Activated CD4-positive, alpha-beta memory T cell treated with anti-CD3 and anti-CD28 coated beads for 36 hours (primary cell): ENCODE results near the gene KRTAP1-5. TPM values are rescaled to one million over a fixed set of nuclear protein-coding genes. Genes with fewer than 3 reads are reported as not detected.
"Not testable (repeated sequence)": the region's sequence is repeated elsewhere in the genome, so short reads cannot be mapped to it uniquely, and the experiment has no call there.

Source experiments
- CTCF ChIA-PET: fragments of 350-600 bp; sonication (Branson Sonifier 250); formaldehyde crosslinking; loops from one replicate; lab custom pipeline; 2021; ENCODE audit warnings: antibody characterized with exemption, inconsistent platforms; lab: Charles Lee
- POLR2A ChIA-PET: fragments of 350-600 bp; sonication (Branson Sonifier 250); formaldehyde crosslinking; loops from one replicate; lab custom pipeline; 2021; ENCODE audit warnings: antibody characterized with exemption; lab: Charles Lee
- DNase-seq: peaks from one replicate; pipeline ENCODE4 v3.0.0-alpha.2; 2020
- H3K27ac Mint-ChIP-seq: one replicate; pipeline ENCODE4 v1.8.0; 2021; ENCODE audit warnings: mixed read lengths
- H3K27me3 Mint-ChIP-seq: one replicate; pipeline ENCODE4 v1.8.0; 2021; ENCODE audit warnings: mixed read lengths
- H3K36me3 Mint-ChIP-seq: one replicate; pipeline ENCODE4 v1.8.0; 2021; ENCODE audit warnings: mixed read lengths
- H3K4me1 Mint-ChIP-seq: one replicate; pipeline ENCODE4 v1.8.0; 2021; ENCODE audit warnings: low read depth, mixed read lengths
- H3K4me3 Mint-ChIP-seq: one replicate; pipeline ENCODE4 v1.8.0; 2021; ENCODE audit warnings: mild to moderate bottlenecking, mixed read lengths
- H3K9me3 Mint-ChIP-seq: one replicate; pipeline ENCODE4 v1.8.0; 2021; ENCODE audit warnings: mixed read lengths
- intact Hi-C: fragments of 100-400 bp; cut with micrococcal nuclease; formaldehyde crosslinking; loops from one replicate; pipeline ENCODE4 v1.15.1; 2023
- total RNA-seq, 2 experiments: library from RNA; stranded (reverse); gene quantifications; one replicate each; pipeline ENCODE4 v1.2.3, GENCODE V29; 2021

The KRTAP1-5 gene
- total RNA-seq, 2 experiments from 2014 or later: not detected

- H3K9me3 Mint-ChIP-seq: no peaks in the 10 kb centered on the region
- no peak overlapping the region for H3K27ac Mint-ChIP-seq
- CTCF ChIA-PET: no interaction called here
- no peaks in the 10 kb centered on the region for H3K4me1 Mint-ChIP-seq
- H3K36me3 Mint-ChIP-seq: no peaks in the 10 kb centered on the region
- POLR2A ChIA-PET: no interaction called here
- intact Hi-C loops: no loop called here
- DNase-seq: no peak
- no peak overlapping the region for H3K4me3 Mint-ChIP-seq
- no peaks in the 10 kb centered on the region for H3K27me3 Mint-ChIP-seq
Observed at GRCh38 chr17:41012326-41013120, 14.5 kb downstream of the KRTAP1-5 start.

DNA sequence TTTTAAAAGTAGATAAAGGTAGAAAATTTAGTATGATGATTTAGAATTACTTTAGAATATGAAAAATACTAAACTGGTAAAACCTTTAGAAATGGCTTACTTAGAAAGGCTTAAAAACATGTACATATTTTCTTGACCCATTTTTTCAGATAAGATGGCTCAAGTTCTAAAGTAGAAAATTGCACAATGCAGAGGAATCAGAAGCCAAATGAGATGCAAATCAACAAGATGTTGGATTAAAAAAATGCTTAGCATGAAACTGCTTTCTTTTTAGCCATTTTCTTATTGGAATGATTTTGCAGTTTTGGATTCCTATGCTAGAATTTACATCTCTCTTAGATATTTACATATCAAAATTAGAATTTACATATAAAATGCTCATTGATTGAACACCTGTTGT is 16.6 kb downstream of the KRTAP1-5 start:
- H3K4me3 Mint-ChIP-seq: no peak overlapping the region
- H3K27ac Mint-ChIP-seq: no peak overlapping the region
- no peaks in the 10 kb centered on the region for H3K4me1 Mint-ChIP-seq
- intact Hi-C loops: no loop called here
- no peaks in the 10 kb centered on the region for H3K27me3 Mint-ChIP-seq
- ChIA-PET POLR2A (no interaction called here), CTCF (no interaction called here)
- no peaks in the 10 kb centered on the region for H3K9me3 Mint-ChIP-seq
- H3K36me3 Mint-ChIP-seq: no peaks in the 10 kb centered on the region
- no peak for DNase-seq

DNA sequence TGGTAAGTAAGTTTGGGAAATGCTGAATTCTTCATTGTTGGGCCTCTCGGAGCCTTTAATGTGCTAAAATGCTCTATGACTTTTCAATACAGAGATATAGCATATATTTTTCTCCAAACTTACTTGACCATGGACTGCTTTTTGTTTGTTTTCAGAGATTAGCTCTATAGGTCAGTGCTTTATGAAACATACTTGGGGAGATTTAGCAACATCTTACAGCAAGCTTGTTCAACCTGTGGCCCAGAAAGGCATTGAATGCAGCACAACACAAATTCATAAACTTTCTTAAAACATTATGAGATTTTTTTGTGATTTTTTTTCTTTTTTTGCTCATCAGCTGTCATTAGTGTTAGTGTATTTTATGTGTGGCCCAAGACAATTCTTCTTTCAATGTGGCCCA is 17.1 kb downstream of the KRTAP1-5 start:
- no peak for DNase-seq
- H3K27me3 Mint-ChIP-seq: no peaks in the 10 kb centered on the region
- POLR2A ChIA-PET: no interaction called here
- H3K4me3 Mint-ChIP-seq: no peak overlapping the region
- H3K27ac Mint-ChIP-seq: no peak overlapping the region
- intact Hi-C loops: no loop called here
- H3K9me3 Mint-ChIP-seq: no peaks in the 10 kb centered on the region
- CTCF ChIA-PET: no interaction called here
- H3K36me3 Mint-ChIP-seq: no peaks in the 10 kb centered on the region
- H3K4me1 Mint-ChIP-seq: no peaks in the 10 kb centered on the region

DNA sequence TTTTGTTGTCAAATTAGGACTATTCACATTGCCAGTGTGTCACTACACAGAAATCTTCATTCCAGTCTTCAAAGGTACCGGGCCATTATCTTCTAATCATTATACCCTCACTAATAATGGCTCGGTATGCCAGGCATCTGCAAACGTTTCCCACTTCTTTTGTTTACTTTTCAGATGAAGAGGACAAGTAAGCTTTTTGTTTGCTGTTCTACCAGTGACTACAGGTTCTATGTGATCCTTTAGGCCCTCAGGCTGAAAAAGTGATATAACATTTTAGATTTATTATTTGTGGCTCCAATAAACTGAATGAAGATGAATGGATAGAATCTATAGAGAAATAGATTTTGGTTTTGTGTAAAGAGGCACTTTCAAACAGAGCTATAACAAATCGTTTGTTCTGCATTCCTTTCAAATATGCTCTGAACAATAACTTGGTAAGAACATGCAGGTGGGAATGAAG is 17.7 kb downstream of the KRTAP1-5 start:
- H3K27me3 Mint-ChIP-seq: no peaks in the 10 kb centered on the region
- no peaks in the 10 kb centered on the region for H3K4me1 Mint-ChIP-seq
- CTCF ChIA-PET: no interaction called here
- no peak overlapping the region for H3K4me3 Mint-ChIP-seq
- POLR2A ChIA-PET: no interaction called here
- H3K36me3 Mint-ChIP-seq: no peaks in the 10 kb centered on the region
- intact Hi-C loops: no loop called here
- no peak for DNase-seq
- H3K9me3 Mint-ChIP-seq: no peaks in the 10 kb centered on the region
- no peak overlapping the region for H3K27ac Mint-ChIP-seq

DNA sequence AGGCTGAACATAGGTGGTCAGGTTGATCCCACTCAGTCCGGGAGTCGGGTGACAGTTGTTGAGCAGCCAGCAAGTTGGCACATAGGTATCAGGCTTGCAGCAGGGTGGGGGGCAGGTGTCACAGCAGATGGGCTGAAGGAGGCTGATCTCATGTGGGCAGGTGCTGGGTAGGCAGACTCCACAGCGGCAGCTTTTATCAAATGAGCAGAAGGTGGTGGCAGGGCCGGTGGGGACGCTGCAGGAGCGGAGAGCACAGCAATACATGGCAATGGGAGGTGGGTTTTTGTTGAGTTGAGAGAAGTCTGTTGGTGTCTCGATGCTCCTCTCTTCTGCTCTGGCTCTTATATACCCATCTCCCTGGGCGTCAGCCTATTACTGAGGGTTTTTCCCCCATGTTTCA is 18.2 kb downstream of the KRTAP1-5 start, which contains the start of gene KRTAP3-1:
KRTAP3-1 (minus strand) TSS at position 318 of the 400 bp plus-strand sequence; CDS start at position 264, 54 bp downstream.
- no peaks in the 10 kb centered on the region for H3K4me1 Mint-ChIP-seq

DNA sequence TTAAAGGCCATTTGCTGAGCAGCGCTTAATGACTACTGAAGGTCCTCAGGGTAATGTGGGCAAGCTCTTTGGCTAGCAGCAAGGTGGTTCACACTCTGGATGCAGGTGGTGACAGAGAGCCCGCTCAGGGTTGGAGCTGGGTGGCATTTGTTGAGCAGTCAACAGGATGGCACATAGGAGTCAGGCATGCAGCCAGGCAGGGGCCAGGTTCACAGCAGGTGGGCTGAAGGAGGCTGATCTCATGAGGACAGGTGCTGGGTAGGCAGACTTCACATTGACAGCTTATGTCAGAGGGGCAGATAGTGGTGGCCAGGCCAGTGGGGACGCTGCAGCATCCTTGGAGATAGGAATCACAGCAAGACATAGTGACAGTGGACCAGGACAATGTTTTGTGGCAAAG is 22.6 kb downstream of the KRTAP1-5 start:
- POLR2A ChIA-PET: no interaction called here
- CTCF ChIA-PET: no interaction called here
- H3K27ac Mint-ChIP-seq: no peak overlapping the region

More for the DNA sequence above, 18.2 kb downstream of the KRTAP1-5 start, which contains the start of gene KRTAP3-1:
- H3K4me3 Mint-ChIP-seq: no peak within 1 kb of the TSS
- DNase-seq: no peak
- ChIA-PET CTCF (no interaction called here), POLR2A (no interaction called here)
- no peaks in the 10 kb centered on the region for H3K9me3 Mint-ChIP-seq
- no peaks in the 10 kb centered on the region for H3K27me3 Mint-ChIP-seq
- no peak within 1 kb of the TSS for H3K27ac Mint-ChIP-seq
- intact Hi-C loops: no loop called here
- no peaks in the 10 kb centered on the region for H3K36me3 Mint-ChIP-seq

GRCh38 chr17:41003926-41004325 is 23.1 kb downstream of the KRTAP1-5 start:
- Mint-ChIP-seq H3K27me3 (peaks cover 4% of the 10 kb centered on the region), H3K4me3 (no peak overlapping the region), H3K9me3 (no peaks in the 10 kb centered on the region), H3K36me3 (no peaks in the 10 kb centered on the region), H3K27ac (no peak overlapping the region), H3K4me1 (no peaks in the 10 kb centered on the region)
- intact Hi-C loops: no loop called here
- POLR2A ChIA-PET: no interaction called here
- DNase-seq: no peak
- CTCF ChIA-PET: no interaction called here

More for the DNA sequence above, 22.6 kb downstream of the KRTAP1-5 start:
- Mint-ChIP-seq H3K4me1 (no peaks in the 10 kb centered on the region), H3K9me3 (no peaks in the 10 kb centered on the region), H3K27me3 (peaks cover 3% of the 10 kb centered on the region), H3K36me3 (no peaks in the 10 kb centered on the region), H3K4me3 (no peak overlapping the region)
- no peak for DNase-seq
- intact Hi-C loops: no loop called here

DNA sequence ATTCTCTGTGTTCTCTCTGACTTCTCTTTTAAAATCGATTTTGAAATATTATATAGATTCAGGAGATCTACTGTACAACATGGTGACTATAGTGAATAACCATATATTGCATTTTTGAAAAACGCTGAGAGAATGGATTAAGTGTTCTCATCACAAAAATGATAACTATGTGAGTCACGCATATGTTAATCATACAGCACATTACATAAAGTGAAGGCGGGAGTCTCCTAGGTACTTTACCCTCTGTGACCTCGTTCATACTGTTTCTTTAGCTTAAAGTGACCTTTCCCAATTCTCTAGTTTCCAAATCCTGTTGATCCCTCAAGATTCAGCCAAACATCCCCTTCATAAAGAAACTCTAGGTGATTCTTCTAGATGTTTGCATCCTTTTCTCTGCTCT is 24.2 kb downstream of the KRTAP1-5 start:
- no peaks in the 10 kb centered on the region for H3K9me3 Mint-ChIP-seq
- POLR2A ChIA-PET: no interaction called here
- H3K36me3 Mint-ChIP-seq: no peaks in the 10 kb centered on the region
- intact Hi-C loops: no loop called here
- peaks cover 4% of the 10 kb centered on the region for H3K27me3 Mint-ChIP-seq
- DNase-seq: no peak
- CTCF ChIA-PET: no interaction called here
- no peak overlapping the region for H3K4me3 Mint-ChIP-seq
- H3K27ac Mint-ChIP-seq: no peak overlapping the region
- no peaks in the 10 kb centered on the region for H3K4me1 Mint-ChIP-seq

DNA sequence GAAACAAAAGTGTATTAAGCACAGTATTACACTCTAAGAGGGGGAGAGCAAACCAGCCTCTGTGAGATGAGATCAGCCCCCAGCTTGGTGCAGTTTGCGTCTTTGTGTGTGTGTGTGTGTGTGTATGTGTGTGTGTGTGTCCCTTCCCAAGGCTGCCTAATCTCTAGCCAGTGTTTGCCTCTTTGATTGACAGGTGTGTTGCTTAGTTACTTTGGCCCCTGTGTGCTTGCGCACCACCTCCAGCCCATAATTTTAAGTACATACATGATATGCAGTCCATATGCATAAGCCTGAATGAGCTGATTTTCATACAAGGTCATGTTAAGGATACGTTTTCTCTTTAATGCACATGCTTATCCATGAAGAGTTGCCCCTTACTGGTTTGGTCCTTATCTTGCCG is 25.2 kb downstream of the KRTAP1-5 start:
- no peak overlapping the region for H3K4me3 Mint-ChIP-seq
- no peaks in the 10 kb centered on the region for H3K4me1 Mint-ChIP-seq
- intact Hi-C loops: no loop called here
- ChIA-PET POLR2A (no interaction called here), CTCF (no interaction called here)
- H3K9me3 Mint-ChIP-seq: no peaks in the 10 kb centered on the region
- DNase-seq: no peak
- H3K27ac Mint-ChIP-seq: no peak overlapping the region
- H3K27me3 Mint-ChIP-seq: peaks cover 12% of the 10 kb centered on the region
- no peaks in the 10 kb centered on the region for H3K36me3 Mint-ChIP-seq

DNA sequence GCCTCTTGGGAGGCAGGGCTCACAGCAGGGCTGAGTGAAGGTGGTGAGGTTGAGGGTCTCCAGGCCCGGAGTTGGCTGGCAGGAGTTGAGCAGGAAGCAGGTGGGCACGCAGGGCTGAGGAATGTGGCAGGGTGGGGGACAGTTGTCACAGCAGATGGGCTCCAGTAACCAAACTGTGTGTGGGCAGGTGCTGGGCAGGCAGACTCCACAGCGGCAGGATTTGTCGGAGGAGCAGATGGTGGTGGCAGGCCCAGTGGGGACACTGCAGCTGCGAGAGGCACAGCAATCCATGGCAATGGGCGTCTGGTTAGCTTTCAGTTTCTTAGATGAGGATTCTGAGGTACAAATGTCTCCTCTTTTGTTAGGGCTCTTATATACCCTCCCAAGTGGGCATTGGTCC is 27.4 kb downstream of the KRTAP1-5 start, which contains the start of gene KRTAP3-2:
KRTAP3-2 (minus strand) TSS at position 344 of the 400 bp plus-strand sequence; CDS start at position 291, 53 bp downstream.
- H3K9me3 Mint-ChIP-seq, intact Hi-C loops, CTCF ChIA-PET, H3K4me1 Mint-ChIP-seq, H3K27ac Mint-ChIP-seq, DNase-seq, H3K36me3 Mint-ChIP-seq, POLR2A ChIA-PET, H3K4me3 Mint-ChIP-seq: not testable (repeated sequence)
- peaks cover 20% of the 10 kb centered on the region for H3K27me3 Mint-ChIP-seq

- POLR2A ChIA-PET: no interaction called here
- H3K27me3 Mint-ChIP-seq: peaks cover 32% of the 10 kb centered on the region
- no peaks in the 10 kb centered on the region for H3K36me3 Mint-ChIP-seq
- H3K4me1 Mint-ChIP-seq: no peaks in the 10 kb centered on the region
- CTCF ChIA-PET: no interaction called here
- DNase-seq: no peak
- intact Hi-C loops: no loop called here
- no peaks in the 10 kb centered on the region for H3K9me3 Mint-ChIP-seq
- H3K27ac Mint-ChIP-seq: no peak overlapping the region
- no peak overlapping the region for H3K4me3 Mint-ChIP-seq
Observed at GRCh38 chr17:40997361-40997760, 29.6 kb downstream of the KRTAP1-5 start.

DNA sequence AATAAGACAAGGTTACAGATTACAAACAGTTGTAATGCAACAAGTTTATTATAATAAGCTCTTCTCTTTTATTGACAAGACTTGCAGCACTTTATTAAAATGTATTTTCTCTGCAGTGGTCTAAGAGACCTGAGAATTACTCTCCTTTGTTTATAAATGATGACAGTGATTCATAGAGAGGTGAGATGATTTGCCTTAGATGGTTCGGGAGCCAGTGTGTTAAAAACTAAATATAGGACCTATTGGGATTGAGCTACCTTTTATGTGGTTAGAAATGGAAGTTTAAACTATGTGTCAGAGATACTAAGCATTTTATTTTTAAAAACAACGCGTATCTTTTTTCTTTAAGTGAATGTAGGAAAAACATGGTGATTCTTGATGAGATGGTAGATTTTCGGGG is 30.2 kb downstream of the KRTAP1-5 start:
- H3K27me3 Mint-ChIP-seq: peaks cover 35% of the 10 kb centered on the region
- POLR2A ChIA-PET: no interaction called here
- H3K4me3 Mint-ChIP-seq: no peak overlapping the region
- no peaks in the 10 kb centered on the region for H3K4me1 Mint-ChIP-seq
- intact Hi-C loops: no loop called here
- no peak for DNase-seq
- no peaks in the 10 kb centered on the region for H3K9me3 Mint-ChIP-seq
- no peaks in the 10 kb centered on the region for H3K36me3 Mint-ChIP-seq
- no peak overlapping the region for H3K27ac Mint-ChIP-seq
- CTCF ChIA-PET: no interaction called here

- ChIA-PET CTCF (interaction anchor here (0.8 kb wide), 2 partner anchors 327 to 647 kb away, joined by 3 to 5 read pairs; no protein-coding TSS in a partner anchor), POLR2A (interaction anchor here (0.7 kb wide), 1 partner anchor 723 kb away, joined by 3 read pairs; no protein-coding TSS in a partner anchor)
- Mint-ChIP-seq H3K36me3 (no peaks in the 10 kb centered on the region), H3K27ac (no peak overlapping the region), H3K9me3 (no peaks in the 10 kb centered on the region), H3K27me3 (peaks cover 35% of the 10 kb centered on the region), H3K4me3 (no peak overlapping the region), H3K4me1 (no peaks in the 10 kb centered on the region)
- intact Hi-C loops: no loop called here
- DNase-seq: no peak
Observed at GRCh38 chr17:40995116-40995515, 31.9 kb downstream of the KRTAP1-5 start.
